Activated CD4-positive, alpha-beta T cell treated with anti-CD3 and anti-CD28 coated beads, Interleukin-2, amount 50 U/mL, for 1 hour (primary cell): ENCODE measurements around the gene GAB1.

Experiments
- DNase-seq: peaks from one replicate; pipeline ENCODE4 v3.0.0-alpha.2; 2020

GAB1 gene

DNA sequence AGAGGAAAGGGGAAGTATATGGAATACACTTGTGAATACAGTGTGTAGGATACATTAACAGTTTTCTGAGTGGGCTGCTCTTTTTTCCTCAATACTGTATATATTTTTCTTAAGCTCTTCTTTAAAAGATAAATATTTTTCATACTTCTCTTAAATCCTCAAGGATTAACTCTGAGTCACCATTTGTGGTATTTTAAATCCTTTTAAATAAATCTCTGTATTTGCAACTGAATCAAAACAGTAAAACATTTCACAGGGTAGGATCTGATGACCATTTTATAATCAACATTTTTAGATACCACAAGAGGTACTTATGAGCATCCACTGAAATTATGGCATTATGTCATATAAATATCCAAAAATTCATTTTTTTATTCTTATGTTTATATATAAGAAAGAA, 87.6 kb downstream of the GAB1 start:
- DNase-seq, result no peak

DNA sequence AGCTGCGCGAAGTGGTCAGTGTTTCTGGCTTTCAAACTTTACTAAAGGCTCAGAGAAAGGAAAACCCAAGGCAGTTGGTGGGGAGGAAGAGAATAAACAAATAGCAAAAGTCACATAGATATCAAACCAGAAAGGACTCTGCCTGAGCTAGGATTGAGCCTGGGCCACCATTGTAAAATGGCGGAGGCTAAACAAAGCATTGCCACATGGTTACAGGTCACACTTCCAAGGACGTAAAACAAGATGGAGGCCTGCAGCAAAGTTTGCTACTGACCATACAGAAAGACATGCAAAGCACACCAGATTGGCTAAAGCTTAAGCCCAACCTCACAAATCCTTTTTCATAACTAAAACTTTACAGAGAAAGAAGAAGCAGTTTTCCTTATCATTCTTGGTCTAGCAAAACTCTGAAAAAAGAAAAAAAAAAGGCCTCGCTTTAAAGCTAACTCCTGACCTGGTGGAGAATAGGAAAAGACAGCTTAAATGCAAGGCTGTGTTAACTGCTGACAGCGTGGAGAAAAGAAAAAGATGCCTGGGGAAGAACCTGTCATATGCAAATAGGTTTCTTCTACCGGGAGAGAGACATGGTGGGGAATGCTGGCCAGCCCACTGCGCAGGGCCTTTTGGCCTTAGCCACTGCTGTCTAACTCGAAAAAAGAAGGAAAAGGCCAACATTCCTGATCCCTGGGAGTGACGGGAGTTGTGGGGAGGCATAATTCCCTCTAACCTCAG, 95.0 kb downstream of the GAB1 start:
- no peak for DNase-seq

DNA sequence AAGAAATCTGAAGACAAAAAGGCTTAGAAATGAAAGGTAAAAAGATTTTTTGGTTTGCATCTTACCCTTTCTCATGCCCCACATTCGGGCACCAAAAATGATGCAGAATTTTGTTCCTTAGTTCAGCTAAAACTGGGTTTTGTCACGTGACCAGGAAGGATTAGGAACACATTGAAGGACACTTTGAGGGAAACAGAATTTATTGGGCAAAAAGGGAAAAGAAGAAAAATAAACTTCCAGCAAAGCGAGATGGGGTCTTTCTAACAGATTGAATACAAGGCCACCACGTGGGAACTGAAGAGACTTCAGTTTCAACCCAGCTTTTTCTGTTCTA, 95.5 kb downstream of the GAB1 start:
- no peak for DNase-seq

DNA sequence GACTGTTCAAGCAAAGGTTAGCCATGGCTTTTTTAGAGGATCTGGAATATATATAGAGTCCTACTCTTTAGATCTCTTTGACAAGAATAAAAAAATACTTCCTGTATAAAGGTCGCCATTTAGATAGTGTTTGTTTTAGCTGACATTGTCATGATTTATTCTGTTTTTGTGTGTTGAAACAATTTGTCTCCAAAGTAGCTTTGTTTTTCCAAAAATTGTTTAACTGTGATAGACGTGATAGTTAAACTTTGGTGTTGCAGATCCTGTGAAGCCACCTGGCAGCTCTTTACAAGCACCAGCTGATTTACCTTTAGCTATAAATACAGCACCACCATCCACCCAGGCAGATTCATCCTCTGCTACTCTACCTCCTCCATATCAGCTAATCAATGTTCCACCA, 96.6 kb downstream of the GAB1 start:
- DNase-seq, result no peak

DNA sequence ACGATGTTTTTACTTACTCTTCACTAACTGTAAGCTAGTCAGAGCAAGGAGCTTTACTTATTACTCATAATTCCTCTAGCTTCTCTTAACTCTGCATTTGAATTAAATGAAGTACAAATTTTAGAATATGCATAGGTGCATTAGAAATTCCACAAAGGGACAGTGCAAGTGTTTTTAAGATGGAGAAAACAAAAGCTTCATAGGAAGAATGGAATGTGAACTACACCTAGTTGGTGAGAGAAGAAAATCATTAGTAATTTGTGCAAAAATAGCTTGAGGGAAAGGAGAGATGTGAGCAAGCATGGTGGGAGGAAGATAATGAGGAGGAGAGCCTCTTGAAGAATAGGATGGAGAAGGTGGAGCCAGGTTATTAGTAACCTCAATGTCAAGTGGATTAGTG, 99.3 kb downstream of the GAB1 start:
- no peak for DNase-seq

DNA sequence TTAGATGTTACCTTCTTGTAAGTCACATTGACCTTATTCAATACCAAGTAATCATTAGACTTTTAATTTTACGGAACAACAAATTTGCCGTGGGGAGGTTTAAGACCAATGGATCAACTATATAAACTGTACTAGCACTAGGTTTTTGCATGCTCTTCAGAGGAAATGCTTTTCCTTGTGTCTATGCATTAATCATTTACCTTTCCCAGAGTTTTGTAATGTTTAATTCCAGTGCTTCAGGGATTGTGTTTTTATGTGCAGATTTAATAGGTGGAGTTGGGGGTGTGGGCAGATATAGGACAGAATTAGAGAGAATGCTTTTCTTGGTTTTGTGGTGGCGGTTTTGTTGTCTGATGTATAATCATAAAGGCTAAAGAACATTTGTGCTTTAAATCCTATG, 100.8 kb downstream of the GAB1 start:
- no peak for DNase-seq

DNA sequence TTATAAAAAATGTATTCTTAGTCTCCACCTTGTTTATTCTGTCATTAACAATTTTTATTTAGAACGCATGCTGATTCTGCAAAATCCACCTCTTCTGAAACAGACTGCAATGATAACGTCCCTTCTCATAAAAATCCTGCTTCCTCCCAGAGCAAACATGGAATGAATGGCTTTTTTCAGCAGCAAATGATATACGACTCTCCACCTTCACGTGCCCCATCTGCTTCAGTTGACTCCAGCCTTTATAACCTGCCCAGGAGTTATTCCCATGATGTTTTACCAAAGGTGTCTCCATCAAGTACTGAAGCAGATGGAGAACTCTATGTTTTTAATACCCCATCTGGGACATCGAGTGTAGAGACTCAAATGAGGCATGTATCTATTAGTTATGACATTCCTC, 101.3 kb downstream of the GAB1 start:
- no peak for DNase-seq

DNA sequence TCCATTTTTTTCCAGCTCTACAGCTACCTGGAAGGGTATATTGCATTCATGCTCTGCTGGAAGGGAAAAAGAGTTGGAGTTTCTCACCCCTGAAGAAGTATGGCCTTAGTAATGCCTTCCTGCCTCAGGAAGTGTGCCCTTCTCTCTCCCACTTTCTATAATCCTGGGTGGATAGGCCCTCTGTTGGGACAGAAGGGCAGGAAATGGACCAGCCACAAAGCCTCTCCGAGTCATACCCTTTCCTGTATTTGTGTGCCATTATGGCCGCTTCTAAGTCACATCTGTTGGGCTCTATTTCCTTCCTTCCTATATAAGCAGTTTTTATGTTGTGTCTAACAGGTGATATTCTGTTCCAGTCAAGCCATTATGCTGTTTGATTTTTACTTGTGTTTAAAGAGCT, 102.0 kb downstream of the GAB1 start:
- no peak for DNase-seq

DNA sequence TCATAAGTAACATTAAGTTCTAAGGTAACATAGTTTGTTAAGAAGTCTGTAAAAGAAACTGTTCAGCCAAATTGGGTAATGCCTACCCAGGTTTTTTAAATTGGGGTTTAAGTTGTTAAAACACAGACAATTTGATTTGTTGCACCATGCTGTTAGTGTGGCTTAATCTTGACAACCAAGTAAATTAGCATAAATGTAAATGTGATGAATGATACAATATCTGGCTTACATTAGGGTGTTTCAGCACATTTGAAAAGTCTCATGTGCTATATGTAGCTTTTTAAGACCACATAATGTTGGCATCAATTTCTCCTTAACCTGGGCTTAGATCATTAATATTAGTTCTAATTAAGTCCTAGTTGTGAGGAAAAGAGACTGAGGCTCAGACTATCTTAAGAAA, 104.4 kb downstream of the GAB1 start:
- DNase-seq, result no peak

DNA sequence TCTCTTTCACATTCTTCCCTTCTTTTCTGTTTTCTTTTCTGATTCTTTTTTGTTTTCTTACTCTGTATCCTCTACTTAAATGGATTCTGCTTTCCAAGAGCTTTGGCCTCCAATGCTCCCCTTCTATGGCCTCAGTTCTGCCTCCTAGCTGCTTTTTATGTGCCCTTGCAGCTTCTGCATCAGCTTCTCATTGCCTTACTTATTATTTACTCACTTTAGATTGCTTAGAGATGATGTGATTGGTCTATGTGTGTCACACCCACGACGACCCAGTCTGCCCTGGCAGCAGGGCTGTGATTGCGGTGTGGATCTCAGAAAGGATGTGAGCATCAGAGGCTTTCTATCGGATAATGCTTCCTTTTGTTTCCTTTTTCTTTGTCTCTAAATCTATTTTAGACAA, 105.0 kb downstream of the GAB1 start:
- DNase-seq, result no peak

DNA sequence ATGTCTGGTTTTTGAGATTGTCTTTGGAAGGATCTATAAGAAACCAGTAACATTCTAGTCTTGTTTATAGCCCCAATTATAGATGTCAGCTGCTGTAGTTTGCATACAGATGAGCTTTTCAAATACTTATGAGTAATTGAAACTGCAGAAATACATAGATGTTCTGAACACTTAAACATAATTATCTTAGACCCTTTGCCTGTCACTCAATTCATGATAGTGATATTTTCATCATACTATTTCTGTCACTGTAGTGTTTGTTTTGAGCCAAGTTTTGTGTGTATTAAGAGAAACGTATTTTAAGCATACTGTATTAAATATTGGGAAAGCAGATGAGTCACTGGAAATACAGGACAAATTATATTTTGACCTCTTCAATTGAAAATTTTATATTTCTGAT, 107.1 kb downstream of the GAB1 start:
- no peak for DNase-seq

DNA sequence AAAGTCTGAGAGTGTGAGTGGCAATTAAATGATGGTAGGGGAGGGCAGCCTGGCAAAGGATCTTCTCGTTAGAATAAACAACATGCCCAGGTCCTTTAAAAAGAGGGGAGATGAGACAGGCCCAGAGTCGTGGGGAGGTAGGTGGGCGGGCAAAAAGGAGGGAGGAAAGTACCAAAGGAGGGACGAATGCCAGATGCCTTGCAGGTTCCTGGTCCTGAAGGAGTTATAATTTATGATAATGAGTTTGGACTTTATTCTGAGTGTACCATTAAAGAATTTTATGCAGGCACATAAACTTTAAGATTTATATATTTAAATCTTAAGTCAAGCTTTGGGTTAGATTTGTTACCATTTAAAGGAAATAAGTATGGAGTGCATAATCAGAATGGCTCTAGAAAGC, 114.5 kb downstream of the GAB1 start:
- no peak for DNase-seq

DNA sequence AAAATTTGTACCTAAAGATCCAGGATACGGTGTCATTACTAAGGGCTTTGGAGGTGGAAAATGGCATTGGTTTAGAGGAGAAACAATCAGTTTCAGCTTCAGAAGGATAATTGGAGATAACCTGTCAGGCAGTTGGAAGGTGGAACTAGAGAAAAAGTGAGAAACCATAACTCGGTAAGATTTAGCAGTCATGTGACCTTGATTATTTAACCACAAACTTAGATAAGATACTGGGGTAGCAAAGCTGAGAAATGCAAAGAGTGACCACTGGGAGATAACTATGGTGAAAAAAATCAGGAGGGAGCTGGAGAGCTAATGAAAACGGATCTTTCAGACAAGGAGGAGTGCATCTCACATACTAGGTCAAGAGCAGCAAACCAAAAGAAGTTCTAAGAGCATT, 118.5 kb downstream of the GAB1 start:
- DNase-seq, result no peak

DNA sequence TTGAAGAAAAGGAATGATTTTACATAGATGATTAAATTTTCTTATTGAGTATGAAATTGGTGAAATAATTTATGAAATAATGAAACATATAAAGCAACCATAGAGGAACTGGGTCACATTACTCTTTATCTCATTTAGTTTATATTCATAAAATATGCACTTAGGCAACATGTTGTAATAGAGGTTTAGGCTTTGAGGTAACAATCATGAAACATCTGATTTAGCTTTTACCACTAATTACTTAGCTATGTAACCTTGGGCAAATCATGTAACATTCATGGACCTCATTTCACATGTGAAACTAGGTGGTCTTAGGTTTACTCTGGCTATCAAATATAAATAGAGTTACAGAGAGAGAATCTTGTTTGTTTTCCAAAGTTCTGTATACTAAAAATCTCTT, 122.3 kb downstream of the GAB1 start:
- DNase-seq, result no peak

DNA sequence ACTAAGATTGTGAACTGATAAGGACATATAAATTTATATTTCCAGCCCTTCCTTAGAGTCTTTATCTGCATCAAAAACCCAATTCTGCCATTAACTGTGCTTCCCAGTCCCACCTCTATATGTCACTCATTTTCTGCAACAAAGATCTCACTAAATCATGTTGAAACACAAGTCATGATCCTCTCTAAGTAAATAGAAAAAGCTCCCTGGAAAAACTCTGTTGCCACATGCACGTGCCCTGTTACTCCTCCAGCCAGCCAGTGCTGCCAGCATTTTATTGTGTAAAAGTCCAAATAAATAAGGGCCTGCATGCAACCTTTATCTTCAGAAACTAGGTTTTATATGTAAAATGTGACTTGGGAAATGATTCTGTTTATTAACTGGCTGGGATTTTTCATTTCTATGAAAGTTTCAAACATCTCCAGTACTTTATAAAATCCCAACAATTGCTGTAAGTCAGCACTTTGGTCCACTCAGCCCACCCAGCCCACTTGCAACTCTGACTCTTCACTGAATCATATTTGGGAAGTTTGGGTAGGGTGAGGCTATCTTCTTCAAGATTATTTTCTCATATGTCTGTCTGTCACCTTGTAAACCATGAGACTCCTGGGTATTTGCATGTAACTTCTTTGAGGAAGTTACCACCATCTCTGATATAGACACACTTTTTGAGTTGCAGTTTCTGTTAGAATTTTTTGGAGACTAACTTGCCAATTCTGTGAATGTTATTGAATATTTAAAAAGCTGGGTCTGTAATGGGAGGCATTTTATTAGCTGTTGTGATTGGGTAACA, 136.9 kb downstream of the GAB1 start:
- no peak for DNase-seq

DNA sequence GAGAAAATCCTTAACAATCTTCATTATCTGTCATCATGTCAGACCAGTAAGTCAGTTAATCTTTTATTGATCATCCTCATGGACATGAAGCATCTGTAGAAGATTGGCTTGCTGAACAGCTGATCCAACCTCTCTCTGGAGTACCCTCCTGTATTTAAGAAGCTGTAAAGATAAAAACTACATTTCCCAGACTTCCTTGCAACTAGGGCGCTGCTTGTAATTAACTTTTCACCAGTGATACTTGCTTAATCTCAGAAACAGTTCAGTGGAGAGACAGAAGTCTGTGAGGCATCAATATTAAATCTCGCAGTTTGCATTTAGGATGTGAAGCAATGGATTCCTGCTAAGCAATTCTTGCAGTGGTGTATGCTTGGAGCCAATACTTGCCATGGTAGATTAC, 140.8 kb downstream of the GAB1 start:
- DNase-seq, result no peak

DNA sequence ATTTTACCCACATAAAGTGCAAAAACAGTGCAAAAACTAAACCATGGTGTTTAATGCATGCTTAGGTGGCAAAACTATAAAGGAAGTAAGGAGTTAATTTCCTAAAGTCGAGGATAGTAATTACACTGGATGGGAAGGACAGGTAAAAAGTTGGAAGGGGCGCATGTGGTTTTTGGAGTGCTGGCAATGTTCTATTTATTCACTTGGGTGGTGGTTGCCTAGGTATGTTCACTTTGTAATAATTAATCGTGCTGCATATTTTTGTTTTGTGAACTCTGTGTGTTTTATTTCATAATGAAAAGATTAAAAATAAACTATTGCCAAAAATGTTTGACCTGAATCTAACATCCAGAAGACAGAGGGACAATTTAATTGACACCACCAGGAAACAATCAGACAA, 144.7 kb downstream of the GAB1 start:
- no peak for DNase-seq

DNA sequence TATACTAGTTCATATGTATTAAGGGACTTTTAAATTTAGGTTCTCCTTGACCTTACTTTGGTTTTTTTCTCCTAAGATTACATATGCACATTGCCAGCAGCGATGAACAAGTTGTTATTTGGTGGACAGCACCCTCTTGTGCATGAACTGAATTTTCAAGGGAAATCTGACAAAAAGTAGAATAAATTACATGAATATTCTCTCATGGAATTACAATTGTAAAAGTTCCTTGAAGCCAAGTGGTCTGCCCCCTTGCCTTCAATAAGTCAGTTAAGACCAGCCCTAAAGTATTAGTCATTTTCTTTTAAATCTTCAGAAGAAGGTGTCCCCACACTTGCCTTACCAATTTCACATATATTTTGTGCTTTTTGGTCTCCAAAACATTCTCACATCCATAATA, 146.2 kb downstream of the GAB1 start:
- DNase-seq, result no peak

DNA sequence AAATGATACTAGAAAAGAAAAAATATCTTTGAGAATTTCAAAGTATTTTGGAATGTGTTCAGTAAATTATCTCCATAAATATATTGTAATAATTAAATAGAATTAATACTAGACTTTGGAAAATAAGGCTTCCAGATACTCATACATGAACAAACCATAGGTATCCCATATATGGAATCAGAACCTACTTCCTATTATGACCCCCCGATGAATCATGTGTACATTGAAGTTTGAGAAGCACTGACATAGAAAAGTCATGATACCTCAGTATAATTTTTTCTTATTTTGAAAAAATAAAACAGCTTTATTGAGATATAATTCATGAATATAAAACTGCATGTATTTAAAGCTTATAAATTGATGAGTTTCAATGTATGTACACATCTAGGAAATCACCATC, 149.6 kb downstream of the GAB1 start:
- DNase-seq, result no peak

DNA sequence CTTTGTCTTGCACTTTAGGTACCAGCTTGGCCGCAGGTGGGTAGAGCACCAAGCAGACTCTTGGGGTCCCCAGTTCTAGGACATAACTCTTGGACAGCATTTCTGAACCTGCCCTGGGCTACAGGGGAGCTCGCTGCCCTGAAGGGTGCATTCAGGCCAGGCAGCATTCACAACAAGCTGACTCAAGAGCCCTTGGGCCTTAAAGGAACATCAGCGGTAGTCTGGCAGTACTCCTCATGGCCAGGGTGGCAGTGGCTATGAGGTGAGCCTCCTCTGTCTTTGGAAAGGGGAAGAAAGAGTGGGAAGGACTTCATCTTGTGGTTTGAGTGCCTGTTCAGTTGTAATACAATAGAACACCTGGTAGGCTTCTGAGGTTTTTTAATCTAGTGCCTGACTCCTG, 152.0 kb downstream of the GAB1 start:
- no peak for DNase-seq

DNA sequence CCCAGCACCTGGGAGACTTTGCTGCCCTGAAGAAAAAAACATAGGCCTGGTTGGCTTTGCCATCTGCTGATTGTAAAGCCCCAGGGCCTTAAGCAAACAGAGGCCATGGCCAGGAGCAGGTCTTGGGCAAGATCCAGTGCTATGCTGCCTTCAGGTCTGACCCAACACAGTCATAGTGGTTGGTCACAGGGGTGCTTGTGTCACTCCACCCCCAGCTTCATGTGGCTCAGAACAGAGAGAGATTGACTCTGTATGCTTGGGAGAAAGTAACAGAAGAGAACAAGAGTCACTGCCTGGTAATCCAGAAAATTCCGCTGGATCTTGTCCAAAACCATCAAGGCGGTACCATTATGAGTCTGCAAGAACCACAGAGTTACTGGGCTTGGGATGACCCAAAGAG, 152.4 kb downstream of the GAB1 start:
- no peak for DNase-seq

DNA sequence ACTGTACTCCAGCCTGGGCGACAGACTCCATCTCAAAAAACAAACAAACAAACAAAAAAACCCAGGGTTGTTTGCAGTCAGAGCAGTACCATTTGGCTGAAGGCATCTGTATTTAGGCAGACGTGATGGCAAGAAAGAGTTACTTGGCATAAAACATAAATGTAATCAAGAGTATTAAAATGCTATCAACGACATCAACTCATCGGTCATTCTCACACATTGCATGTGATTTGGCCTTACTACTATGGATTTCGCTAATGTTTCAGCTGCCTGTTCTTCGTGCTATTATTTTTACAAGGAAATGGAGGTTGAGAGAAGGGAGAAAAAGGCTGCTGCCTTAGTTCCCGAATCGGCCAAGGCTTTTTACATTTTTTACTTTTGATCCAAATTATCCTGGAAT, 161.3 kb downstream of the GAB1 start:
- no peak for DNase-seq

DNA sequence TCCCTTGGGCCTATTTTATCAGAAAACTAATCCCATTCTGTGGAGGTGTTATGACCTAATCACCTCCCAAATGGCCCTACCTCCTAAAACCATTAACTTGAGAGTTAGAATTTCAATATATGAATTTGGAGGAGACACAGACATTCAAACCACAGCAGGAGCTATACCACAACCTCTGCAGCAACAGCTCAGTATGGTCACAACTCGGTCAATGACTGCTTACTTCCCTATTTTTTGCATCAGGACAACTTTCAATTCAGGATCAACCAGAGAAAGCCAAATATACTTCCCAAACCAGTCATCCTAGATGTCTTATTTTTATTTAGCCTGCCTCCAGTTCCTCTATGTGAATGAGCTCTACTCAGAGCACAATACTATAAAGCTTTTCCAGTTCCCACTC, 165.6 kb downstream of the GAB1 start:
- no peak for DNase-seq

DNA sequence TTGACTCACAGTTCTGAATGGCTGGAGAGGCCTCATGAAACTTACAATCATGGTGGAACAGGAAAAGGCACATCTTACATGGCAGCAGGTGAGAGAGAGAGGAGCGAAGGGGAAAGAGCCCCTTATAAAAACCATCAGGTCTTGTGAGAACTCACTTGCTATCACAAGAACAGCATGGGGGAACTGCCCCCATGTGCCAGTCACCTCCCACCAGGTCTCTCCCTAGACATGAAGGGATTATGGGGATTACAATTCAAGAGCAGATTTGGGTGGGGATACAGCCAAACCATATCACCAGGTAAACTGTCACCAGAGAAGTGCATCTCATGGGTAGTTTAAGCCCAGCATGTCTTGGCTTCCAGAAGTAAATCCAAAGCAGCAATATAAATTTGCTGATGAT, 169.4 kb downstream of the GAB1 start:
- DNase-seq, result no peak

DNA sequence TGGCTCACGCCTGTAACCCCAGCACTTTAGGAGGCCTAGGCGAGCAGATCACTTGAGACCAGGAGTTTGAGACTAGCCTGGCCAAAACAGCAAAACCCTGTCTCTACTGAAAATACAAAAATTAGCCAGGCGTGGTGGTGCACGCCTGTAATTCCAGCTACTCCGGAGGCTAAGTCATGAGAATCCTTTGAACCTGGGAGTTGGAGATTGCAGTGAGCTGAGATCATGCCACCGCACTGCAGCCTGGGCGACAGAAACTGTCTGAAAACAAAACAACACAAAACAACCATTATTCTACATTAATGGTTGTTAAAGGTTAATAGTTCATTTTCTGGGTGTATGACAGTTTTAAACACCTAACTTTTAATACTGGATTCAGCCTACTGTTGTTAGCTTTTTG, 175.2 kb downstream of the GAB1 start:
- DNase-seq, result no peak
